ENCODE results near the gene GJA3.

DNA sequence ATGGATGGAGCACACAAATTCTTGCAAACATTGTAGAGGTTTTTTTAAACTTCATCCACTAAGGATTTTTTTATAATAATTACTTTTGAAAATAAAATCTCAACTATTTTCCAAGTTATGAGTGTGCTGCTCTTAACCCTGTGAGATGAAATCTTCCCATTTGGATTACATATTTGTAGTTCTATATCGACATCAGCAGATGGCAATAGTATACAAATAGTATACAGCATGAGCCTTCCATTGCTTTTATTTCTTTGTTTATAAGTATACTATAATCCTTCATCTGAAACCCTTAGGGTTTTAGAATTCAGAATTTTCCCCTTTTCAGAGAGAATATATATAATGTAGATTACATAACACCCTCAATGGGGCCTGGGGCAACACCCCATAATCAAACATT, 70.5 kb downstream of the GJA3 start:
- TF ChIP-seq, protein P1, sequence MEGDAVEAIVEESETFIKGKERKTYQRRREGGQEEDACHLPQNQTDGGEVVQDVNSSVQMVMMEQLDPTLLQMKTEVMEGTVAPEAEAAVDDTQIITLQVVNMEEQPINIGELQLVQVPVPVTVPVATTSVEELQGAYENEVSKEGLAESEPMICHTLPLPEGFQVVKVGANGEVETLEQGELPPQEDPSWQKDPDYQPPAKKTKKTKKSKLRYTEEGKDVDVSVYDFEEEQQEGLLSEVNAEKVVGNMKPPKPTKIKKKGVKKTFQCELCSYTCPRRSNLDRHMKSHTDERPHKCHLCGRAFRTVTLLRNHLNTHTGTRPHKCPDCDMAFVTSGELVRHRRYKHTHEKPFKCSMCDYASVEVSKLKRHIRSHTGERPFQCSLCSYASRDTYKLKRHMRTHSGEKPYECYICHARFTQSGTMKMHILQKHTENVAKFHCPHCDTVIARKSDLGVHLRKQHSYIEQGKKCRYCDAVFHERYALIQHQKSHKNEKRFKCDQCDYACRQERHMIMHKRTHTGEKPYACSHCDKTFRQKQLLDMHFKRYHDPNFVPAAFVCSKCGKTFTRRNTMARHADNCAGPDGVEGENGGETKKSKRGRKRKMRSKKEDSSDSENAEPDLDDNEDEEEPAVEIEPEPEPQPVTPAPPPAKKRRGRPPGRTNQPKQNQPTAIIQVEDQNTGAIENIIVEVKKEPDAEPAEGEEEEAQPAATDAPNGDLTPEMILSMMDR (conservative IDR thresholded peaks at IDR 0.05; ENCODE audit: low read depth, low read length), result peak; percentile 44; the same call in 1 of the 2 replicates
- TF ChIP-seq EZH2 (IDR thresholded peaks at IDR 0.05; ENCODE audit: borderline replicate concordance, low read depth, low read length, poor library complexity, severe bottlenecking), result no peak

Data from A673 (cell line).